Measurements from ENCODE around the gene PLAC9. TPM values are rescaled to one million over a fixed set of nuclear protein-coding genes. Genes with fewer than 3 reads are reported as not detected.
"Not testable (repeated sequence)": the region's sequence is repeated elsewhere in the genome, so short reads cannot be mapped to it uniquely, and the experiment has no call there.

Gene PLAC9, protein sequence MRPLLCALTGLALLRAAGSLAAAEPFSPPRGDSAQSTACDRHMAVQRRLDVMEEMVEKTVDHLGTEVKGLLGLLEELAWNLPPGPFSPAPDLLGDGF
- not detected in 2 replicates for total RNA-seq

DNA sequence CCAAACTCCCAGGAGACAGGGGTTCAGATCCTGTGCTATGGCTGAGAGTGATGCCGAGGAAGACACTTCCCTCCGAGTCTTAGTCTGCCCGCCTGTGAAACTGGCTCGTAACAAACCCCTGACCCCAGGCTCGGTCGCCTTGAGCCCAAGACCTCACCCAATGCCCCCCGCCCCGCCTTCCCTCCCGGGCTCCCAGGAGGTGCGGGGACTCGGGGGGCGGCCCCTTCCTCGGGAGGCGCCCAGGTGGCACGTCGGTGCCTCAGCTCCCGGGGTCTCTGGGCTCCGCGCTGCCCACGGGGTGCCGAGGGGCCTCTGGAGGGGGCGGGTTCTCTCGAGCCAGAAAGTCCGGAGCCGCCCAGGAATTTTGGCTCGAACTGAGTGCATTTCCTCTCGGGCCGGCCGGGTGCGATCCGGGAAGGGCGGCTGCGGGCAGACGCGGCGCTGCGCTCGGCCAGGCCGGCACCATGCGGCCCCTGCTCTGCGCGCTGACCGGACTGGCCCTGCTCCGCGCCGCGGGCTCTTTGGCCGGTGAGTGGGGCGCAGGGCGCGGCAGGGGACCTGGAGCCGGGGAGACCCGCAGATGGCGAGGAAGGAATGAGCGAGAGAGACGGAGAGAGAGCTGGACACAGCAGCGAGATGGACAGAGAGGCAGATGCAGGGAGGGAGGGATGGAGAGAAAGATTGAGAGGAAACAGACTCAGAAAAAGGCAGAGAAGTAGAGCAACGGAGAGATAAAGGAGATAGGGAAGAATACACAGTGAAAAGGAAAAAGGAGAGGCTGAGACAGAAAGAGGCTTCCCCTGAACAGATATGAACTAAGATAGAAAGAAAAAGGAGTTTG lies at the start of gene PLAC9:
TSS of gene PLAC9 (plus strand) at position 432 of the 841 bp plus-strand sequence. CDS start at position 465, 33 bp downstream.
- H3K4me3 Mint-ChIP-seq = no peak within 1 kb of the TSS
- ATAC-seq (ENCODE audit: low read depth) (no peak), DNase-seq (no peak)
- H3K27me3 Mint-ChIP-seq = peaks cover 27% of the 10 kb centered on the region
- H3K36me3 Mint-ChIP-seq (ENCODE audit: low read depth) = no peaks in the 10 kb centered on the region
- no peaks in the 10 kb centered on the region for H3K9me3 Mint-ChIP-seq
- intact Hi-C loops (cut with micrococcal nuclease) = no loop called here
- no peak within 1 kb of the TSS for H3K27ac Mint-ChIP-seq
- TF ChIP-seq, protein P1, sequence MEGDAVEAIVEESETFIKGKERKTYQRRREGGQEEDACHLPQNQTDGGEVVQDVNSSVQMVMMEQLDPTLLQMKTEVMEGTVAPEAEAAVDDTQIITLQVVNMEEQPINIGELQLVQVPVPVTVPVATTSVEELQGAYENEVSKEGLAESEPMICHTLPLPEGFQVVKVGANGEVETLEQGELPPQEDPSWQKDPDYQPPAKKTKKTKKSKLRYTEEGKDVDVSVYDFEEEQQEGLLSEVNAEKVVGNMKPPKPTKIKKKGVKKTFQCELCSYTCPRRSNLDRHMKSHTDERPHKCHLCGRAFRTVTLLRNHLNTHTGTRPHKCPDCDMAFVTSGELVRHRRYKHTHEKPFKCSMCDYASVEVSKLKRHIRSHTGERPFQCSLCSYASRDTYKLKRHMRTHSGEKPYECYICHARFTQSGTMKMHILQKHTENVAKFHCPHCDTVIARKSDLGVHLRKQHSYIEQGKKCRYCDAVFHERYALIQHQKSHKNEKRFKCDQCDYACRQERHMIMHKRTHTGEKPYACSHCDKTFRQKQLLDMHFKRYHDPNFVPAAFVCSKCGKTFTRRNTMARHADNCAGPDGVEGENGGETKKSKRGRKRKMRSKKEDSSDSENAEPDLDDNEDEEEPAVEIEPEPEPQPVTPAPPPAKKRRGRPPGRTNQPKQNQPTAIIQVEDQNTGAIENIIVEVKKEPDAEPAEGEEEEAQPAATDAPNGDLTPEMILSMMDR (IDR thresholded peaks at IDR 0.05) = no peak
- CTCF ChIA-PET = interaction anchor here (1.1 kb wide), 1 partner anchor 12 kb away, joined by 3 read pairs; no protein-coding TSS in a partner anchor
- POLR2A ChIA-PET = no interaction called here
- peaks cover 3% of the 10 kb centered on the region for H3K4me1 Mint-ChIP-seq

DNA sequence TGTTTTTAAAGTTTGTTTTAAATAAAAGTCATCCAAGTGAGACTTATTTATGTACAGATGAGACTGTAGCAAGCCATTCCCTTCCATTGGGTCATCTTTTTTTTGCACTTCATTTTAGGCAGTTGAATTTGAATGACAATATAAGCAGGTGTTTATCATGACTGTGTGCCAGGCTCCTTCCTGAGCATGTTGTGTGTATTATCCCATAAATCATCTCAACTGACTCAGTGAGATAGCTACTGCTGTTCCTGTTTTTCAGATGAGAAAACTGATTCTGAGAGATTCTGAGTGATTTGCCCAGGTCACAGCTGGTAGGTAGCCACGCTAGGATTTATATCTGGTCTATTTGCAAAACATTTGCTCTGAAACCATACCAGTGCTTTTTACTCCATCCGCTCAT lies 42.4 kb upstream of the PLAC9 start:
- TF ChIP-seq, protein P1 (IDR thresholded peaks at IDR 0.05) = no peak
- H3K4me1 Mint-ChIP-seq = no peaks in the 10 kb centered on the region
- ChIA-PET CTCF (no interaction called here), POLR2A (interaction anchor here (0.6 kb wide), 1 partner anchor 21 kb away, joined by 3 read pairs; no protein-coding TSS in a partner anchor)
- H3K27me3 Mint-ChIP-seq = no peaks in the 10 kb centered on the region
- ATAC-seq (ENCODE audit: low read depth) (no peak), DNase-seq (no peak)
- no peaks in the 10 kb centered on the region for H3K9me3 Mint-ChIP-seq
- no peak overlapping the region for H3K27ac Mint-ChIP-seq
- H3K36me3 Mint-ChIP-seq (ENCODE audit: low read depth) = peaks cover 20% of the 10 kb centered on the region
- no peak overlapping the region for H3K4me3 Mint-ChIP-seq
- intact Hi-C loops (cut with micrococcal nuclease) = no loop called here

DNA sequence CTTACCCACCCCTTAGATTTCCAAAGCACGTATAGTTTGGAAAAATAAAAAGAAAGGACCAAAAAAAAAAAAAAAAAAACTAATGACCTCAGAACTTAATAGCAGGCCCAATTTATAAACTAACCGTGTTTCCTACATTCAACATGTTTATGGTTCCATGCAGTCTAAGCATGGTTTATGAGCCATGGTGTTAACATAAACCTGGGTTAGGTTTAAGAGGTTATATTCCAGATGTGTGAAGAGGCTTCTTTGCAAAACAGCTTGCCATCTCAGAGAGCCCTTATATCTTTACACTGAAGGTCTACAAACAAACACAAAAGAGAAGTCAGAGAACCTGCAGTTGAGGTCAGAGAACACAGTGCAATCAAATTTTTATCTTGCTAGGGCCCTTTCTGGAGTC lies 38.3 kb upstream of the PLAC9 start:
- ChIA-PET POLR2A (no interaction called here), CTCF (no interaction called here)
- no peaks in the 10 kb centered on the region for H3K4me1 Mint-ChIP-seq
- intact Hi-C loops (cut with micrococcal nuclease) = no loop called here
- peaks cover 8% of the 10 kb centered on the region for H3K36me3 Mint-ChIP-seq (ENCODE audit: low read depth)
- no peak overlapping the region for H3K27ac Mint-ChIP-seq
- ATAC-seq (ENCODE audit: low read depth) (no peak), DNase-seq (no peak)
- TF ChIP-seq, protein P1 (IDR thresholded peaks at IDR 0.05) = no peak
- no peak overlapping the region for H3K4me3 Mint-ChIP-seq
- H3K9me3 Mint-ChIP-seq = no peaks in the 10 kb centered on the region
- H3K27me3 Mint-ChIP-seq = peaks cover 7% of the 10 kb centered on the region

DNA sequence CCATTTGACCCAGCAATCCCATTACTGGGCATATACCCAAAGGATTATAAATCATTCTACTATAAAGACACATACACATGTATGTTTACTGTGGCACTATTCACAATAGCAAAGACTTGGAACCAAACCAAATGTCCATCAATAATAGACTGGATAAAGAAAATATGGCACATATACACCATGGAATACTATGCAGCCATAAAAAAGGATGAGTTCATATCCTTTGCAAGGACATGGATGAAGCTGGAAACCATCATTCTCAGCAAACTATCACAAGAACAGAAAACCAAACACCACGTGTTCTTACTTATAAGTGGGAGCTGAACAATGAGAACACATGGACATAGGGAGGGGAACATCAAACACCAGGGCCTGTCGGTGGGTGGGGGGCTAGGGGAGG lies 34.3 kb upstream of the PLAC9 start:
- H3K27me3 Mint-ChIP-seq; intact Hi-C loops (cut with micrococcal nuclease); ATAC-seq (ENCODE audit: low read depth); H3K4me3 Mint-ChIP-seq; H3K36me3 Mint-ChIP-seq (ENCODE audit: low read depth); POLR2A ChIA-PET; CTCF ChIA-PET; H3K9me3 Mint-ChIP-seq; H3K4me1 Mint-ChIP-seq; H3K27ac Mint-ChIP-seq; DNase-seq: not testable (repeated sequence)

DNA sequence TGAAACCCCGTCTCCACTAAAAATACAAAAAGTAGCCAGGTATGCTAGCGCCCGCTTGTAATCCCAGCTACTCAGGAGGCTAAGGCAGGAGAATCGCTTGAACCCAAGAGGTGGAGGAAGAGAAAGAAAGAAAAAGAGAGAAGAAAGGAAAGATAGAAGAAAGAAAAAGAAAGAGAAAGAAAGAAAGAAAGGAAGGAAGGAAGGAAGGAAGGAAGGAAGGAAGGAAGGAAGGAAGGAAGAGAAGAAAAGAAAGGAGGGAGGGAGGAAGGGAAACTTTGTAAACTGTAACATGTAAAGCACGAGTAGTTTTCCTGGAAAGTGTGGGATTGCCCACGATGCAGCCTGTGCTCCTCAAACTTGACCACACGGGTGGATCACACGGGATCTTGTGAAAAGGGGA lies 33.2 kb upstream of the PLAC9 start:
- ATAC-seq (ENCODE audit: low read depth); H3K4me3 Mint-ChIP-seq; H3K36me3 Mint-ChIP-seq (ENCODE audit: low read depth); CTCF ChIA-PET; intact Hi-C loops (cut with micrococcal nuclease); H3K9me3 Mint-ChIP-seq; H3K27me3 Mint-ChIP-seq; H3K4me1 Mint-ChIP-seq; H3K27ac Mint-ChIP-seq; DNase-seq: not testable (repeated sequence)
- POLR2A ChIA-PET = interaction anchor here (0.7 kb wide), 1 partner anchor 20 kb away, joined by 3 read pairs; no protein-coding TSS in a partner anchor

DNA sequence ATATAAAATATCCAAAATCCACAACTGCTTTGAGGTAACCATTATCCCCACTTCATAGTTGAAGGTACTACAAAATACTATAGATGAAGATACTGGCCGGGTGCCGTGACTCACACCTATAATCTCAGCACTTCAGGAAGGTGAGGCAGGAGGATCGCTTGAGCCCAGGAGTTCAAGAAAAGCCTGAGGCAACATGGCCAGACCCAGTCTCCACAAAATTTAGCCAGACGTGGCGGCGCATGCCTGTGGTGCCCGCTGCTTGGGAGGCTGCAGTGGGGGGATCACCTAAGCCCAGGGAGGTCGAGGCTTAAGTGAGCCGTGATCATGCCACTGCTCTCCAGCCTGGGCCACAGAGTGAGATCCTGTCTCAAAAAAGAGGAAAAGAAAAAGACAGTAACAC lies 32.4 kb upstream of the PLAC9 start:
- Mint-ChIP-seq H3K27ac (no peak overlapping the region), H3K27me3 (peaks cover 7% of the 10 kb centered on the region), H3K4me1 (no peaks in the 10 kb centered on the region), H3K9me3 (no peaks in the 10 kb centered on the region), H3K36me3 (ENCODE audit: low read depth) (no peaks in the 10 kb centered on the region), H3K4me3 (no peak overlapping the region)
- TF ChIP-seq, protein P1 (IDR thresholded peaks at IDR 0.05) = no peak
- POLR2A ChIA-PET = no interaction called here
- CTCF ChIA-PET = no interaction called here
- ATAC-seq (ENCODE audit: low read depth) = no peak
- no peak for DNase-seq
- intact Hi-C loops (cut with micrococcal nuclease) = no loop called here

Measured in activated B cell treated with CpG ODN at 0.5 μM for 24 hours (primary cell).